Measurements from ENCODE around the gene CHD3. TPM values are rescaled to one million over a fixed set of nuclear protein-coding genes. Genes with fewer than 3 reads are reported as not detected.
"Not testable (repeated sequence)": the region's sequence is repeated elsewhere in the genome, so short reads cannot be mapped to it uniquely, and the experiment has no call there.

Gene CHD3
- total RNA-seq, 1 donor from 2014 or later, result 30.3 TPM

GRCh38 chr17:7947651-7948050, 59.1 kb downstream of the CHD3 start:
- TF ChIP-seq CTCF (conservative IDR thresholded peaks at IDR 0.05; ENCODE audit: low read depth, low read length), result no peak
- DNase-seq (ENCODE audit: low read depth), result no peak
- no peak overlapping the region for H3K4me3 ChIP-seq (ENCODE audit: low read depth, low read length)

- DNase-seq (ENCODE audit: low read depth), result no peak
- H3K4me3 ChIP-seq (ENCODE audit: low read depth, low read length), result no peak overlapping the region
- TF ChIP-seq CTCF (conservative IDR thresholded peaks at IDR 0.05; ENCODE audit: low read depth, low read length), result no peak
Measured at GRCh38 chr17:7950578-7950977, 62.0 kb downstream of the CHD3 start.

DNA sequence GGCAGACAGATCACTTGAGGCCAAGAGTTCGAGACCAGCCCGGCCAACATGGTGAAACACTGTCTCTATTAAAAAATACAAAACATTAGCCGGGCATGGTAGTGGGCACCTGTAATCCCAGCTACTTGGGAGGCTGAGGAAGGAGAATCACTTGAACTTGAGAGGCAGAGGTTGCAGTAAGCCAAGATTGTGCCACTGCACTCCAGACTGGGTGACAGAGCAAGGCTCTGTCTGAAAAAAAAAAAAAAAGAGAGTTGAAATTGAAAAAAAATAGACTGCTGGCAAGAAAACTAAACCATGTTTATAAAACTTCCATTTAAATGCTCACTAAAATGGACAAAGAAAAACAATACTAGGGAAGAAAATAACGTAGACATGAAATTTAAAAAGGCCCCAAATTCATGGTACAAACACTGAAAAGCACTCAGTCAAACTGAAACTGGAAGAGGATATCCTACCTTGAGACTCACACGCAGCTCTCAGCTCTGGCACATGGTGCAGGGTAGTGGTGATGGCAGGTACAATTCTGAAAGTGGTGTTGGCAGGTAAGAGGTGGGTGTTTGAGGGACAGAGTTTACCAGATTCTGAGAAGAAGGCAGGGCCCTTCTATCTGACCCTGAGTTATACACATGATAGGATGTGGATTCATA, 62.7 kb downstream of the CHD3 start:
- no peak for TF ChIP-seq CTCF (conservative IDR thresholded peaks at IDR 0.05; ENCODE audit: low read depth, low read length)
- H3K4me3 ChIP-seq (ENCODE audit: low read depth, low read length), result no peak overlapping the region
- no peak for DNase-seq (ENCODE audit: low read depth)

DNA sequence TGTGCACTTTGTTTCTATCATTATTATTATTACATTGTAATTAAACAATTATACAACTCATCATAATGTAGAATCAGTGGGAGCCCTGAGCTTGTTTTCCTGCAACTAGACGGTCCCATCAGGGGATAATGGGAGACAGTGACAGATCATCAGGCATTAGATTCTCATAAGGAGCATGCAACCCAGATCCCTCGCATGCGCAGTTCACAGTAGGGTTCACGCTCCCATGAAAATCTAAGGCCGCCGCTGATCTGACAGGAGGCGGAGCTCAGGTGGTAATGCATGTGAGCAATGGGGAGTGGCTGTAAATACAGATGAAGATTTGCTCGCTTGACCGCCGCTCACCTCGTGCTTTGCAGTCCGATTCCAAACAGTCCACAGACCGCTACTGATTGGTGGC, 64.7 kb downstream of the CHD3 start:
- H3K4me3 ChIP-seq (ENCODE audit: low read depth, low read length); DNase-seq (ENCODE audit: low read depth): not testable (repeated sequence)

- DNase-seq (ENCODE audit: low read depth), result no peak
- no peak for TF ChIP-seq CTCF (conservative IDR thresholded peaks at IDR 0.05; ENCODE audit: low read depth, low read length)
- H3K4me3 ChIP-seq (ENCODE audit: low read depth, low read length), result no peak overlapping the region
Measured at GRCh38 chr17:7955414-7956227, 67.0 kb downstream of the CHD3 start.

- TF ChIP-seq CTCF (conservative IDR thresholded peaks at IDR 0.05; ENCODE audit: low read depth, low read length), result no peak
- H3K4me3 ChIP-seq (ENCODE audit: low read depth, low read length), result no peak overlapping the region
- DNase-seq (ENCODE audit: low read depth), result no peak
Measured at GRCh38 chr17:7956228-7956965, 67.8 kb downstream of the CHD3 start.

DNA sequence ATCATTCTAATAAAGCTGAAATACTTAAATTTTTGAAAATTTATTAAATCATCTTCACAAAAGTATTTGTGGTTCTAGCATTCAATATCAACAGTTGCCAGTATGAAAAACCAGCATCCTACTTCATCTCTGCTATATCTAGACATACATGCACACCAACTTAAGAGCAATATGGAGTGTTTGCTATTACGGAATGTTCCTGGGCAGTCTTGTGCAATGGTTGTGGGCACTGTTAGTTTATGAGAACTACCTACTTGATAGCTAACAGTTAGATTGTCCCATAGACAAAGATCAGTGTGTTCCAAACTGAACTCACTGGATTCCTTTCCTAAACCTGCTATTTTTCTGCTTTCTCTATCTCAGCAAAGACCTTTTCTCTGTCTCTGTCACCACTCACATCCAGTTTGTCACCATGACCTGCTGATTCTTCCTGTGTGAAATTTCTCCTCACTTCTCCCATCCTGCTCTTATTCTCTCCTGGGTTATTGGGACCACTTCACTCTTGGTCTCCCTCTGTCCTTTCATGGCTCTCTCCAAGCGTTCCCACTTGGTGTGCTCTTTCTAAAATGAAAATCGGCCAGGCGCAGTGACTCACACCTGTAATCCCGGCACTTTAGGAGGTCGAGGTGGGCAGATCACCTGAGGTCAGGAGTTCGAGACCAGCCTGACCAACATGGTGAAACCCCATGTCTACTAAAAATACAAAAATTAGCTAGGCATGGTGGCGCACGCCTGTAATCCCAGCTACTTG, 71.1 kb downstream of the CHD3 start:
- no peak for DNase-seq (ENCODE audit: low read depth)
- TF ChIP-seq CTCF (conservative IDR thresholded peaks at IDR 0.05; ENCODE audit: low read depth, low read length), result no peak
- no peak overlapping the region for H3K4me3 ChIP-seq (ENCODE audit: low read depth, low read length)

Measured in epithelial cell of proximal tubule (primary cell).